DND-41 (cell line): Measurements from ENCODE around the gene GXYLT1.

Experiments
- ATAC-seq: fragments of 200-7000 bp; cut with Tn5 transposase; 3 replicates; pipeline ENCODE4 v1.9.1; 2021; ENCODE audit warnings: low read depth; ENCODE audit not compliant: insufficient read depth
- DNase-seq: peaks from one replicate; pipeline ENCODE4 v3.0.0-alpha.2; 2020
- H2AFZ ChIP-seq: 2 replicates; pipeline ENCODE4 v1.6.0; 2012; ENCODE audit warnings: low read depth, low read length
- H3K27ac ChIP-seq: 2 replicates; pipeline ENCODE4 v1.5.1; 2012; ENCODE audit warnings: low read length, inconsistent platforms
- H3K27me3 ChIP-seq: fragments of 200-600 bp; sonication (generic); 2 replicates; pipeline ENCODE4 v1.6.0; 2012; ENCODE audit warnings: low read length, mild to moderate bottlenecking, inconsistent platforms; ENCODE audit not compliant: insufficient read depth, poor library complexity
- H3K36me3 ChIP-seq: 2 replicates; pipeline ENCODE4 v1.5.1; 2012; ENCODE audit warnings: low read length, inconsistent platforms; ENCODE audit not compliant: insufficient read depth
- H3K4me1 ChIP-seq: 2 replicates; pipeline ENCODE4 v1.5.1; 2012; ENCODE audit warnings: mild to moderate bottlenecking, low read length; ENCODE audit not compliant: insufficient read depth
- H3K4me2 ChIP-seq: 2 replicates; pipeline ENCODE4 v1.6.0; 2012; ENCODE audit warnings: mild to moderate bottlenecking, moderate library complexity, low read length, inconsistent platforms; ENCODE audit not compliant: insufficient read depth
- H3K4me3 ChIP-seq, 2 experiments: fragments of 200-600 bp in 1 of 2; shearing (Covaris generic) in 1 of 2; 2 replicates each; pipeline ENCODE4 v1.5.1; 2012 to 2016; ENCODE audit warnings: inconsistent platforms in 2 of 2, low read length in 2 of 2, mild to moderate bottlenecking in 2 of 2, low read depth in 1 of 2, moderate library complexity in 1 of 2
- H3K79me2 ChIP-seq: 2 replicates; pipeline ENCODE4 v1.6.0; 2012; ENCODE audit warnings: low read length, inconsistent platforms; ENCODE audit not compliant: insufficient read depth
- H3K9ac ChIP-seq: 2 replicates; pipeline ENCODE4 v1.6.0; 2012; ENCODE audit warnings: low read depth, mild to moderate bottlenecking, inconsistent platforms, low read length, moderate library complexity
- H3K9me3 ChIP-seq: 2 replicates; pipeline ENCODE4 v1.5.1; 2012; ENCODE audit warnings: low read length, moderate library complexity, mild to moderate bottlenecking, inconsistent platforms; ENCODE audit not compliant: insufficient read depth, severe bottlenecking
- H4K20me1 ChIP-seq: 2 replicates; pipeline ENCODE4 v1.6.0; 2012; ENCODE audit warnings: low read length; ENCODE audit not compliant: insufficient read depth
- EZH2 ChIP-seq: IDR thresholded peaks from 3 replicates; pipeline ENCODE4 v1.6.1; 2012; ENCODE audit warnings: borderline replicate concordance, low read depth, mild to moderate bottlenecking, moderate library complexity, low read length, inconsistent platforms; ENCODE audit not compliant: severe bottlenecking
- TF ChIP-seq, protein P1 (sequence below): IDR thresholded peaks from 2 replicates; pipeline ENCODE4 v1.5.1; 2012; ENCODE audit warnings: borderline replicate concordance, low read length, moderate library complexity, mild to moderate bottlenecking; ENCODE audit not compliant: poor library complexity, severe bottlenecking; ENCODE audit errors: extremely low read depth

GXYLT1 gene

DNA sequence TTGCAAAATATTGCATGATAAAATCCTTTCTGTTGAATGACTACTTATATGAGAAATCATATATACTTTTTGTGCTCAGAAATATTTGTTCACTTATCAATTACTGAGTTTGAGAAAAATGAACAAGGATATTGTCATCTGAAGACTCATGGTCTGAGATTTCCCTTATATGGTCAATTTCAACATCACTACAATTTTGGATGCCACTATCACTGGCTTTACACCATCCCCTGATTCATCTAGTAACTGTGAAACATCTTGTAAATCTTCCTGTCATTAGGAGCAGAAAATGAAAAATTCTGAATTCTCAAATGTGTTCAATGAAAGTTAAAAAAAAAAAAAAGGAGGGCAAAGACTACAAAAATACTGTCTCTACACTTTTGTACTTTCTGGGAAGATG lies 21.8 kb upstream of the GXYLT1 start:
- no peak overlapping the region for H3K4me3 ChIP-seq
- H3K9me3 ChIP-seq = no peaks in the 10 kb centered on the region
- H3K36me3 ChIP-seq = peaks cover under 1% of the 10 kb centered on the region
- no peak overlapping the region for H2AFZ ChIP-seq
- no peak overlapping the region for H3K4me2 ChIP-seq
- ATAC-seq (no peak), DNase-seq (no peak)
- peaks cover 3% of the 10 kb centered on the region; the same call in 1 of the 2 replicates for H4K20me1 ChIP-seq
- H3K79me2 ChIP-seq = peaks cover 12% of the 10 kb centered on the region; the same call in 1 of the 2 replicates
- H3K27me3 ChIP-seq = no peaks in the 10 kb centered on the region
- H3K27ac ChIP-seq = no peak overlapping the region
- no peak overlapping the region for H3K9ac ChIP-seq
- no peak for TF ChIP-seq EZH2
- TF ChIP-seq, protein P1, sequence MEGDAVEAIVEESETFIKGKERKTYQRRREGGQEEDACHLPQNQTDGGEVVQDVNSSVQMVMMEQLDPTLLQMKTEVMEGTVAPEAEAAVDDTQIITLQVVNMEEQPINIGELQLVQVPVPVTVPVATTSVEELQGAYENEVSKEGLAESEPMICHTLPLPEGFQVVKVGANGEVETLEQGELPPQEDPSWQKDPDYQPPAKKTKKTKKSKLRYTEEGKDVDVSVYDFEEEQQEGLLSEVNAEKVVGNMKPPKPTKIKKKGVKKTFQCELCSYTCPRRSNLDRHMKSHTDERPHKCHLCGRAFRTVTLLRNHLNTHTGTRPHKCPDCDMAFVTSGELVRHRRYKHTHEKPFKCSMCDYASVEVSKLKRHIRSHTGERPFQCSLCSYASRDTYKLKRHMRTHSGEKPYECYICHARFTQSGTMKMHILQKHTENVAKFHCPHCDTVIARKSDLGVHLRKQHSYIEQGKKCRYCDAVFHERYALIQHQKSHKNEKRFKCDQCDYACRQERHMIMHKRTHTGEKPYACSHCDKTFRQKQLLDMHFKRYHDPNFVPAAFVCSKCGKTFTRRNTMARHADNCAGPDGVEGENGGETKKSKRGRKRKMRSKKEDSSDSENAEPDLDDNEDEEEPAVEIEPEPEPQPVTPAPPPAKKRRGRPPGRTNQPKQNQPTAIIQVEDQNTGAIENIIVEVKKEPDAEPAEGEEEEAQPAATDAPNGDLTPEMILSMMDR = no peak
- H3K4me1 ChIP-seq = no peaks in the 10 kb centered on the region

DNA sequence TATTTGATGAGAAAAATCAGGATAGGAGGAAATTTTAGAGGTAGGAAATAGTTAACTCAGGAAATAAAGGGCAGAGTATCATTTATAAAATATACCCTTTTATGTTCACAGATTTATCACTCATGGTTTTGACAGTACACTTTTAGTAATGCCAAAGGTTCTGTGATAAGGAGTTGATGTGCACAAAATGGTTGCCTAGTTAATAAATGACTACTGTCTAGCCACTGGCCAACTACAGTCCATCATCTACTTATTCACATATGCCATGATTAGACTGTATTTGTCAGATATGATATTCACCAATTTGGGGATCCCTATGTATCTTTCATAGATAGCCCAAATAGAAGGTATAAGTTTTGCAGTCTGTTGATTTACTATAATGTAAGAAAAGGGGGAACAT lies 19.2 kb upstream of the GXYLT1 start:
- Histone ChIP-seq H3K27me3 (no peaks in the 10 kb centered on the region), H3K9ac (no peak overlapping the region), H2AFZ (no peak overlapping the region), H3K4me1 (no peaks in the 10 kb centered on the region), H4K20me1 (peaks cover under 1% of the 10 kb centered on the region; the same call in 1 of the 2 replicates), H3K36me3 (peaks cover 22% of the 10 kb centered on the region), H3K79me2 (peaks cover 5% of the 10 kb centered on the region; the same call in 1 of the 2 replicates), H3K4me2 (no peak overlapping the region), H3K4me3 (no peak overlapping the region), H3K9me3 (no peaks in the 10 kb centered on the region), H3K27ac (no peak overlapping the region)
- ATAC-seq = no peak
- DNase-seq = no peak
- TF ChIP-seq, protein P1 = no peak
- TF ChIP-seq EZH2 = no peak

DNA sequence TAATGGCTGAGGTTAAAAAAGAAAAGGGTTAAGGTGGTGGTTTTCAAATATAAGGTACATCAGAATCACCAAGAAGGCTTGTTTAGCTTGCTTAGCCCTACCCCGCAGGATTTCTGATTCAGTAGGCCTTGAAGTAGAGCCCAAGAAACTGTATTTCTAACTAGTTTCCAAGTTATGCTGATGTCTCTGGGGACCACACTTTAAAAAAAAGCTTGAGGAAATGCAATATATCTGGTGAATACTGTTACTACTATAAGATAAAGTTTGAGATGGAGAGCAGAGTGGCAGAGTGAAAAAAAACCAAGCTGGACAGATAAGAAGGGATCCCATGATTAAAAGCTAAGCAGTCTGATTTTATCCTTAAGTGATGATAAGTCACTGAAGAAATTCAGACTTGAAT lies 18.3 kb upstream of the GXYLT1 start:
- H3K4me3 ChIP-seq = no peak overlapping the region
- H3K36me3 ChIP-seq = peaks cover 28% of the 10 kb centered on the region
- H3K79me2 ChIP-seq = peaks cover 4% of the 10 kb centered on the region; the same call in 1 of the 2 replicates
- H2AFZ ChIP-seq = no peak overlapping the region
- H3K27ac ChIP-seq = no peak overlapping the region
- H4K20me1 ChIP-seq = no peaks in the 10 kb centered on the region
- no peaks in the 10 kb centered on the region for H3K9me3 ChIP-seq
- H3K4me2 ChIP-seq = no peak overlapping the region
- H3K4me1 ChIP-seq = no peaks in the 10 kb centered on the region
- ATAC-seq = no peak
- TF ChIP-seq, protein P1 = no peak
- TF ChIP-seq EZH2 = no peak
- no peaks in the 10 kb centered on the region for H3K27me3 ChIP-seq
- no peak for DNase-seq
- no peak overlapping the region for H3K9ac ChIP-seq

DNA sequence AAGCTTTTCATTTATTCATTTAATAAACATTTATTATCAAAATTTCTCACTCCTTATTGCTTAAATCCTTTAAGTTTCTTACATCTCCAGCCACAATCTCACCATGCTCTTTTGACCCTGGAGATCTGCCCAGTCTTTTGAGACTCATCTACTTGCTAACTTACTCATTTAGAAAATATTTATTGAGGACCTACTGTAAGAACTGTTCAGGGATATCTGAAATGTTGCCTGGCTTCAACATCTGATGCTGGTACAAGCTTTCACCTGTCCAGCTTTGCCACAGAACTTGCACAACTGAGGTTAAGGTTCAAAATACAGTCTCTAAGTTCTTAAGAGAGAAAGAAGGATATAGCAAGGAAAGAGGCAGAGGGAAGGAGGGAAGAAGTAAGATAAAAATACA lies 17.5 kb upstream of the GXYLT1 start:
- no peak overlapping the region for H3K4me2 ChIP-seq
- H3K27me3 ChIP-seq = no peaks in the 10 kb centered on the region
- H3K79me2 ChIP-seq = peaks cover 4% of the 10 kb centered on the region; the same call in 1 of the 2 replicates
- H3K9me3 ChIP-seq = no peaks in the 10 kb centered on the region
- no peak for ATAC-seq
- H4K20me1 ChIP-seq = no peaks in the 10 kb centered on the region
- no peak for DNase-seq
- no peak for TF ChIP-seq EZH2
- TF ChIP-seq, protein P1 = no peak
- H3K9ac ChIP-seq = no peak overlapping the region
- no peak overlapping the region for H3K4me3 ChIP-seq
- H3K36me3 ChIP-seq = peaks cover 32% of the 10 kb centered on the region
- no peak overlapping the region for H3K27ac ChIP-seq
- H2AFZ ChIP-seq = no peak overlapping the region
- no peaks in the 10 kb centered on the region for H3K4me1 ChIP-seq
